NCI-H2107 treated with DMSO at 0.1 percent for 48 hours (cell line): Measurements from ENCODE around the gene PHF12.

Source experiments
- DNase-seq: peaks from one replicate; lab custom pipeline; 2025; ENCODE audit not compliant: unreplicated experiment; lab: John Stamatoyannopoulos, UW

Gene PHF12

GRCh38 chr17:28955408-28955807 lies 4.1 kb upstream of the PHF12 start:
- no peak for DNase-seq

- no peak for DNase-seq
Observed at GRCh38 chr17:28954886-28955285, 3.6 kb upstream of the PHF12 start.

- DNase-seq = no peak
Observed at GRCh38 chr17:28953444-28954118, 2.3 kb upstream of the PHF12 start.

- DNase-seq = peak; percentile 98
Observed at GRCh38 chr17:28951991-28952975, 965 bp upstream of the PHF12 start.

GRCh38 chr17:28950752-28951427 lies 428 bp downstream of the PHF12 start:
- DNase-seq = no peak

- DNase-seq = peak; percentile 30
Observed at GRCh38 chr17:28950017-28950751, 1.1 kb downstream of the PHF12 start.

- DNase-seq = peak; percentile 38
Observed at GRCh38 chr17:28949185-28950016, 1.9 kb downstream of the PHF12 start.

- DNase-seq = no peak
Observed at GRCh38 chr17:28948873-28949184, 2.5 kb downstream of the PHF12 start.

GRCh38 chr17:28948342-28948741 lies 3.0 kb downstream of the PHF12 start:
- no peak for DNase-seq

- no peak for DNase-seq
Observed at GRCh38 chr17:28947639-28948038, 3.7 kb downstream of the PHF12 start.

- DNase-seq = no peak
Observed at GRCh38 chr17:28946239-28946638, 5.1 kb downstream of the PHF12 start.

- no peak for DNase-seq
Observed at GRCh38 chr17:28944862-28945741, 6.2 kb downstream of the PHF12 start.

- no peak for DNase-seq
Observed at GRCh38 chr17:28944343-28944742, 7.0 kb downstream of the PHF12 start.

GRCh38 chr17:28942925-28943324 lies 8.4 kb downstream of the PHF12 start:
- no peak for DNase-seq

- DNase-seq = no peak
Observed at GRCh38 chr17:28941251-28941650, 10.1 kb downstream of the PHF12 start.

- DNase-seq = peak; percentile 88
Observed at GRCh38 chr17:28940675-28941074, 10.6 kb downstream of the PHF12 start.

GRCh38 chr17:28940142-28940541 lies 11.2 kb downstream of the PHF12 start:
- DNase-seq = no peak

- no peak for DNase-seq
Observed at GRCh38 chr17:28938552-28938951, 12.8 kb downstream of the PHF12 start.

- no peak for DNase-seq
Observed at GRCh38 chr17:28937044-28937729, 14.1 kb downstream of the PHF12 start.
